Mucosa of rectum (tissue), 2 donors: Measurements from ENCODE around the gene TOMM40.
A peak's percentile ranks its signal among the peaks of the same experiment; 100 is the strongest.

ENCODE experiments used
- H3K27ac ChIP-seq, 2 donors: one replicate each; pipeline ENCODE4 v1.7.0; 2013; ENCODE audit warnings: inconsistent platforms in 2 of 2, low read depth in 2 of 2, low read length in 2 of 2
- H3K27me3 ChIP-seq, 2 donors: one replicate each; pipeline ENCODE4 v1.7.0; 2013; ENCODE audit warnings: low read length in 2 of 2; ENCODE audit not compliant: control insufficient read depth in 2 of 2, insufficient read depth in 2 of 2
- H3K36me3 ChIP-seq, 2 donors: one replicate each; pipeline ENCODE4 v1.7.0; 2013; ENCODE audit warnings: low read length in 2 of 2; ENCODE audit not compliant: control insufficient read depth in 2 of 2, insufficient read depth in 2 of 2
- H3K4me1 ChIP-seq, 2 donors: one replicate each; pipeline ENCODE4 v1.7.0; 2013; ENCODE audit warnings: low read length in 2 of 2, mild to moderate bottlenecking in 1 of 2; ENCODE audit not compliant: control insufficient read depth in 2 of 2, insufficient read depth in 2 of 2
- H3K4me3 ChIP-seq, 2 donors: one replicate each; pipeline ENCODE4 v1.7.0; 2013; ENCODE audit warnings: low read length in 2 of 2
- H3K9ac ChIP-seq, 2 donors: one replicate each; pipeline ENCODE4 v1.7.0; 2013; ENCODE audit warnings: low read length in 2 of 2, low read depth in 1 of 2, mild to moderate bottlenecking in 1 of 2
- H3K9me3 ChIP-seq, 2 donors: one replicate each; pipeline ENCODE4 v1.7.0; 2013; ENCODE audit warnings: low read length in 2 of 2; ENCODE audit not compliant: control insufficient read depth in 2 of 2
- donor health status: healthy.
- donor health status: Normal muscosa, but diverticular disease.

TOMM40 gene

GRCh38 chr19:44894946-44895345 lies 3.9 kb downstream of the TOMM40 start:
- peaks cover 14 to 15% of the 10 kb centered on the region in 2 donors for H3K4me1 ChIP-seq
- H3K36me3 ChIP-seq = peaks cover 25 to 49% of the 10 kb centered on the region in 2 donors
- H3K9ac ChIP-seq = no peak overlapping the region
- H3K27ac ChIP-seq = no peak overlapping the region
- no peaks in the 10 kb centered on the region for H3K9me3 ChIP-seq
- H3K4me3 ChIP-seq = no peak overlapping the region
- no peaks in the 10 kb centered on the region for H3K27me3 ChIP-seq

GRCh38 chr19:44897835-44898234 lies 6.8 kb downstream of the TOMM40 start:
- H3K9me3 ChIP-seq = no peaks in the 10 kb centered on the region
- no peak overlapping the region for H3K9ac ChIP-seq
- H3K4me1 ChIP-seq = no peaks in the 10 kb centered on the region
- no peak overlapping the region for H3K4me3 ChIP-seq
- peaks cover 37 to 66% of the 10 kb centered on the region in 2 donors for H3K36me3 ChIP-seq
- no peaks in the 10 kb centered on the region for H3K27me3 ChIP-seq
- no peak overlapping the region for H3K27ac ChIP-seq

GRCh38 chr19:44900328-44901244 lies 9.5 kb downstream of the TOMM40 start:
- Histone ChIP-seq H3K4me1 (peaks cover 5 to 6% of the 10 kb centered on the region in 2 donors), H3K4me3 (no peak overlapping the region), H3K27ac (no peak overlapping the region), H3K27me3 (peaks cover 3 to 4% of the 10 kb centered on the region in 2 donors), H3K36me3 (peaks cover 28 to 47% of the 10 kb centered on the region in 2 donors), H3K9ac (no peak overlapping the region), H3K9me3 (no peaks in the 10 kb centered on the region)

DNA sequence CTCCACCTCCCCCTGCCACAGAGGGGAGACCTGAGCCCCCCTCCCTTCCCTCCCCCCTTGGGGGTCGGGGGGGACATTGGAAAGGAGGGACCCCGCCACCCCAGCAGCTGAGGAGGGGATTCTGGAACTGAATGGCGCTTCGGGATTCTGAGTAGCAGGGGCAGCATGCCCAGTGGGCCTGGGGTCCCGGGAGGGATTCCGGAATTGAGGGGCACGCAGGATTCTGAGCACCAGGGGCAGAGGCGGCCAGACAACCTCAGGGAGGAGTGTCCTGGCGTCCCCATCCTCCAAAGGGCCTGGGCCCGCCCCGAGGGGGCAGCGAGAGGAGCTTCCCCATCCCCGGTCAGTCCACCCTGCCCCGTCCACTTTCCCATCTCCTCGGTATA lies 12.2 kb downstream of the TOMM40 start:
- Histone ChIP-seq H3K4me1 (peaks cover 5 to 9% of the 10 kb centered on the region in 2 donors), H3K27me3 (peaks cover 8 to 11% of the 10 kb centered on the region in 2 donors), H3K4me3 (no peak overlapping the region), H3K27ac (no peak overlapping the region), H3K36me3 (peaks cover 14 to 25% of the 10 kb centered on the region in 2 donors), H3K9me3 (no peaks in the 10 kb centered on the region), H3K9ac (no peak overlapping the region)

GRCh38 chr19:44903602-44904425 lies 12.8 kb downstream of the TOMM40 start:
- peaks cover 14 to 25% of the 10 kb centered on the region in 2 donors for H3K36me3 ChIP-seq
- no peak overlapping the region for H3K27ac ChIP-seq
- peaks cover 8 to 11% of the 10 kb centered on the region in 2 donors for H3K27me3 ChIP-seq
- no peak overlapping the region for H3K4me3 ChIP-seq
- H3K9ac ChIP-seq = peak overlapping the region in 1 of 2 donors; percentile 12
- peaks cover 5 to 9% of the 10 kb centered on the region in 2 donors for H3K4me1 ChIP-seq
- H3K9me3 ChIP-seq = no peaks in the 10 kb centered on the region

GRCh38 chr19:44904426-44904994 lies 13.5 kb downstream of the TOMM40 start:
- Histone ChIP-seq H3K4me1 (peaks cover 5 to 9% of the 10 kb centered on the region in 2 donors), H3K27ac (no peak overlapping the region), H3K27me3 (peaks cover 8 to 11% of the 10 kb centered on the region in 2 donors), H3K4me3 (no peak overlapping the region), H3K36me3 (peaks cover 14 to 25% of the 10 kb centered on the region in 2 donors), H3K9me3 (no peaks in the 10 kb centered on the region), H3K9ac (no peak overlapping the region)

GRCh38 chr19:44905437-44906160 lies 14.5 kb downstream of the TOMM40 start, which contains the start of gene APOE:
Gene APOE, plus strand, starts transcription at chr19:44905796. Its CDS starts 829 bp downstream, at chr19:44906625.
- Histone ChIP-seq H3K36me3 (peaks cover 6 to 15% of the 10 kb centered on the region in 2 donors), H3K9me3 (no peaks in the 10 kb centered on the region), H3K9ac (peak within 1 kb of the TSS; percentile 32 to 33), H3K27me3 (peaks cover 8 to 11% of the 10 kb centered on the region in 2 donors), H3K27ac (peak within 1 kb of the TSS in 1 of 2 donors; percentile 48), H3K4me3 (peak within 1 kb of the TSS; percentile 30 to 58), H3K4me1 (peaks cover 5 to 9% of the 10 kb centered on the region in 2 donors)

DNA sequence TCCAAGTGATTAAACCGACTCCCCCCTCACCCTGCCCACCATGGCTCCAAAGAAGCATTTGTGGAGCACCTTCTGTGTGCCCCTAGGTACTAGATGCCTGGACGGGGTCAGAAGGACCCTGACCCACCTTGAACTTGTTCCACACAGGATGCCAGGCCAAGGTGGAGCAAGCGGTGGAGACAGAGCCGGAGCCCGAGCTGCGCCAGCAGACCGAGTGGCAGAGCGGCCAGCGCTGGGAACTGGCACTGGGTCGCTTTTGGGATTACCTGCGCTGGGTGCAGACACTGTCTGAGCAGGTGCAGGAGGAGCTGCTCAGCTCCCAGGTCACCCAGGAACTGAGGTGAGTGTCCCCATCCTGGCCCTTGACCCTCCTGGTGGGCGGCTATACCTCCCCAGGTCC lies 16.6 kb downstream of the TOMM40 start:
- H3K4me3 ChIP-seq = no peak overlapping the region
- peaks cover 8 to 11% of the 10 kb centered on the region in 2 donors for H3K27me3 ChIP-seq
- H3K9me3 ChIP-seq = no peaks in the 10 kb centered on the region
- no peak overlapping the region for H3K27ac ChIP-seq
- H3K4me1 ChIP-seq = peaks cover 7 to 12% of the 10 kb centered on the region in 2 donors
- H3K36me3 ChIP-seq = peaks cover 0 to 3% of the 10 kb centered on the region in 2 donors
- H3K9ac ChIP-seq = no peak overlapping the region

DNA sequence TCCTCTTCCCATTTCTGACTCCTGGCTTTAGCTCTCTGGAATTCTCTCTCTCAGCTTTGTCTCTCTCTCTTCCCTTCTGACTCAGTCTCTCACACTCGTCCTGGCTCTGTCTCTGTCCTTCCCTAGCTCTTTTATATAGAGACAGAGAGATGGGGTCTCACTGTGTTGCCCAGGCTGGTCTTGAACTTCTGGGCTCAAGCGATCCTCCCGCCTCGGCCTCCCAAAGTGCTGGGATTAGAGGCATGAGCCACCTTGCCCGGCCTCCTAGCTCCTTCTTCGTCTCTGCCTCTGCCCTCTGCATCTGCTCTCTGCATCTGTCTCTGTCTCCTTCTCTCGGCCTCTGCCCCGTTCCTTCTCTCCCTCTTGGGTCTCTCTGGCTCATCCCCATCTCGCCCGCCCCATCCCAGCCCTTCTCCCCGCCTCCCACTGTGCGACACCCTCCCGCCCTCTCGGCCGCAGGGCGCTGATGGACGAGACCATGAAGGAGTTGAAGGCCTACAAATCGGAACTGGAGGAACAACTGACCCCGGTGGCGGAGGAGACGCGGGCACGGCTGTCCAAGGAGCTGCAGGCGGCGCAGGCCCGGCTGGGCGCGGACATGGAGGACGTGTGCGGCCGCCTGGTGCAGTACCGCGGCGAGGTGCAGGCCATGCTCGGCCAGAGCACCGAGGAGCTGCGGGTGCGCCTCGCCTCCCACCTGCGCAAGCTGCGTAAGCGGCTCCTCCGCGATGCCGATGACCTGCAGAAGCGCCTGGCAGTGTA lies 17.2 kb downstream of the TOMM40 start:
- peaks cover 7 to 12% of the 10 kb centered on the region in 2 donors for H3K4me1 ChIP-seq
- no peaks in the 10 kb centered on the region for H3K36me3 ChIP-seq
- no peak overlapping the region for H3K9ac ChIP-seq
- no peak overlapping the region for H3K4me3 ChIP-seq
- peaks cover 8 to 11% of the 10 kb centered on the region in 2 donors for H3K27me3 ChIP-seq
- H3K9me3 ChIP-seq = no peaks in the 10 kb centered on the region
- H3K27ac ChIP-seq = no peak overlapping the region
